ENCODE data around the gene CRCP. TPM values are rescaled to one million over a fixed set of nuclear protein-coding genes. Genes with fewer than 3 reads are reported as not detected.

CRCP gene
- total and polyA plus RNA-seq, 2 of the 13 experiments (the other 11 are each of a cell fraction or from before 2014, with no cell fraction given) = 22.7 to 31.0 TPM

DNA sequence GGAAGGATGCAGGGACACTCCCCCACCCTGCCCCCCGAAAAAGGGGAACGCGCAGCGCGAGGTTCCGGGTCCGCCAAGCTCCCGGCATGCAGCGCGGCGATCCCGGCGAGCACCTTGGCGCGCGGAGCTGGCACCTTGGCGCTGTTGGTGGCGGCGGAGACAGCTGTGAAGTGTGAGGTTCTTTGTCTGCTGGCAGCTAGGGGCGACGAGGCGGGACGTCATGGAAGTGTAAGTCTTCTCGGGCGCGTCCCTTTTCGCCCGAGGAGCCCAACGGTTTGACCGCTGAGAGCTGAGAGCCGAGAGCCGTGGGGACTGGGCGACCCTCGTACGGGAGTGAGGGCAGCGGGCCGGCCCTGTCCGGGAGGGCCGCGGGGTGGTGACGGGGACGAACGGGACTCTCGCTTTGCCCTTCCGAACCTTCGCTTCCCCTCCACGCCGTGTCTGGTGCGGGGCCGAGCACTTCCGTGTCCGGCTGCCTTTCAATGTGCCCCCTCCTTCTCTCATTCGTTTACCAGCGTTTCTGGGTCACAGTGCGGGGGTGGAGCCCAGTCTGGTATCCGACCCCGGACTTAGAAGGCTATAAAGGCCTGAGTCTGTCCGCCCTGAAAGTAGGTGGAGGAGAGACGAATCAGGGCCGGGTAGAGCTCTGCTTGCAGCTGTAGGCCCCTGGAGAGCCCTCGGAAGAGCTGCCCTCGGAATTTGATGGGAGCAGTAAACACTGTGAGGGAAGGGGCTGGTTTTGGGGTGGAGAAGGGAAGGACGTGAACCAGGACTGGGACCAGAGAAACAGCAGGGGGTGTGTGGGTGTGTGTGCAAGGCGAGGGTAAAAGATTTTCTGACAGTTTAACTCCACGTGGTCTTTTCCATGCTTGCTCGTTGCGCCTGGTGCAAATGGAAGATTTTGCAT lies at the start of gene CRCP (continued):
- TF ChIP-seq CTCF (CRISPR knock-in tag; IDR thresholded peaks at IDR 0.05) (peak; percentile 60), SALL2 (CRISPR knock-in tag; IDR thresholded peaks at IDR 0.05) (peak; percentile 87), ZNF709 (CRISPR knock-in tag; IDR thresholded peaks at IDR 0.05) (peak; percentile 57; the same call in 1 of the 2 replicates), ZXDC (CRISPR knock-in tag; IDR thresholded peaks at IDR 0.05) (no peak), TGIF2 (CRISPR knock-in tag; IDR thresholded peaks at IDR 0.05) (peak; percentile 95), BCLAF1 (IDR thresholded peaks at IDR 0.05) (no peak), ZNF513 (CRISPR knock-in tag; conservative IDR thresholded peaks at IDR 0.05) (no peak)
- TF ChIP-seq, protein P1, sequence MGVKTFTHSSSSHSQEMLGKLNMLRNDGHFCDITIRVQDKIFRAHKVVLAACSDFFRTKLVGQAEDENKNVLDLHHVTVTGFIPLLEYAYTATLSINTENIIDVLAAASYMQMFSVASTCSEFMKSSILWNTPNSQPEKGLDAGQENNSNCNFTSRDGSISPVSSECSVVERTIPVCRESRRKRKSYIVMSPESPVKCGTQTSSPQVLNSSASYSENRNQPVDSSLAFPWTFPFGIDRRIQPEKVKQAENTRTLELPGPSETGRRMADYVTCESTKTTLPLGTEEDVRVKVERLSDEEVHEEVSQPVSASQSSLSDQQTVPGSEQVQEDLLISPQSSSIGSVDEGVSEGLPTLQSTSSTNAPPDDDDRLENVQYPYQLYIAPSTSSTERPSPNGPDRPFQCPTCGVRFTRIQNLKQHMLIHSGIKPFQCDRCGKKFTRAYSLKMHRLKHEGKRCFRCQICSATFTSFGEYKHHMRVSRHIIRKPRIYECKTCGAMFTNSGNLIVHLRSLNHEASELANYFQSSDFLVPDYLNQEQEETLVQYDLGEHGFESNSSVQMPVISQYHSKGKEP (CRISPR knock-in tag; IDR thresholded peaks at IDR 0.05) = 0 out of 2 replicates have a peak, but pooled peaks have one; percentile 30
- TF ChIP-seq, protein P2, sequence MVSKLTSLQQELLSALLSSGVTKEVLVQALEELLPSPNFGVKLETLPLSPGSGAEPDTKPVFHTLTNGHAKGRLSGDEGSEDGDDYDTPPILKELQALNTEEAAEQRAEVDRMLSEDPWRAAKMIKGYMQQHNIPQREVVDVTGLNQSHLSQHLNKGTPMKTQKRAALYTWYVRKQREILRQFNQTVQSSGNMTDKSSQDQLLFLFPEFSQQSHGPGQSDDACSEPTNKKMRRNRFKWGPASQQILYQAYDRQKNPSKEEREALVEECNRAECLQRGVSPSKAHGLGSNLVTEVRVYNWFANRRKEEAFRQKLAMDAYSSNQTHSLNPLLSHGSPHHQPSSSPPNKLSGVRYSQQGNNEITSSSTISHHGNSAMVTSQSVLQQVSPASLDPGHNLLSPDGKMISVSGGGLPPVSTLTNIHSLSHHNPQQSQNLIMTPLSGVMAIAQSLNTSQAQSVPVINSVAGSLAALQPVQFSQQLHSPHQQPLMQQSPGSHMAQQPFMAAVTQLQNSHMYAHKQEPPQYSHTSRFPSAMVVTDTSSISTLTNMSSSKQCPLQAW (CRISPR knock-in tag; IDR thresholded peaks at IDR 0.05) = peak; percentile 85
- TF ChIP-seq, protein P3, sequence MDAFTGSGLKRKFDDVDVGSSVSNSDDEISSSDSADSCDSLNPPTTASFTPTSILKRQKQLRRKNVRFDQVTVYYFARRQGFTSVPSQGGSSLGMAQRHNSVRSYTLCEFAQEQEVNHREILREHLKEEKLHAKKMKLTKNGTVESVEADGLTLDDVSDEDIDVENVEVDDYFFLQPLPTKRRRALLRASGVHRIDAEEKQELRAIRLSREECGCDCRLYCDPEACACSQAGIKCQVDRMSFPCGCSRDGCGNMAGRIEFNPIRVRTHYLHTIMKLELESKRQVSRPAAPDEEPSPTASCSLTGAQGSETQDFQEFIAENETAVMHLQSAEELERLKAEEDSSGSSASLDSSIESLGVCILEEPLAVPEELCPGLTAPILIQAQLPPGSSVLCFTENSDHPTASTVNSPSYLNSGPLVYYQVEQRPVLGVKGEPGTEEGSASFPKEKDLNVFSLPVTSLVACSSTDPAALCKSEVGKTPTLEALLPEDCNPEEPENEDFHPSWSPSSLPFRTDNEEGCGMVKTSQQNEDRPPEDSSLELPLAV (CRISPR knock-in tag; conservative IDR thresholded peaks at IDR 0.05; ENCODE audit: low read depth) = no peak

All from HepG2 (cell line).